ENCODE data around the gene IBSP. TPM values are rescaled to one million over a fixed set of nuclear protein-coding genes. Genes with fewer than 3 reads are reported as not detected.

The IBSP gene
- total RNA-seq, 3 donors from 2014 or later (not counting 1 experiment from before 2014, with no cell fraction given) = not detected

GRCh38 chr4:87802858-87803257, 3.5 kb downstream of the IBSP start:
- Mint-ChIP-seq H3K4me3 (no peak overlapping the region), H3K9me3 (no peaks in the 10 kb centered on the region), H3K27ac (no peak overlapping the region), H3K4me1 (no peaks in the 10 kb centered on the region), H3K27me3 (ENCODE audit: low read depth in 2 of 2) (no peaks in the 10 kb centered on the region), H3K36me3 (no peaks in the 10 kb centered on the region)
- H3K27me3 ChIP-seq (ENCODE audit: control insufficient read depth, insufficient read depth, low read length) = no peaks in the 10 kb centered on the region
- no peak for TF ChIP-seq CTCF (IDR thresholded peaks at IDR 0.05)
- no peaks in the 10 kb centered on the region for H3K9me3 ChIP-seq (ENCODE audit: control insufficient read depth, insufficient read depth, low read length)
- no peak overlapping the region for H3K27ac ChIP-seq (ENCODE audit: low read length)
- ATAC-seq (no peak), DNase-seq (no peak)
- H3K4me3 ChIP-seq (ENCODE audit: low read length) = no peak overlapping the region
- no peaks in the 10 kb centered on the region for H3K36me3 ChIP-seq (ENCODE audit: control insufficient read depth, insufficient read depth, low read length)
- intact Hi-C loops (cut with micrococcal nuclease) = no loop called here
- H3K4me1 ChIP-seq (ENCODE audit: control insufficient read depth, insufficient read depth, low read length) = no peaks in the 10 kb centered on the region

- Mint-ChIP-seq H3K4me3 (no peak overlapping the region), H3K27me3 (ENCODE audit: low read depth in 2 of 2) (no peaks in the 10 kb centered on the region), H3K9me3 (no peaks in the 10 kb centered on the region), H3K36me3 (no peaks in the 10 kb centered on the region), H3K4me1 (no peaks in the 10 kb centered on the region), H3K27ac (no peak overlapping the region)
- Histone ChIP-seq H3K4me3 (ENCODE audit: low read length) (no peak overlapping the region), H3K9me3 (ENCODE audit: control insufficient read depth, insufficient read depth, low read length) (no peaks in the 10 kb centered on the region), H3K27ac (ENCODE audit: low read length) (no peak overlapping the region), H3K27me3 (ENCODE audit: control insufficient read depth, insufficient read depth, low read length) (no peaks in the 10 kb centered on the region), H3K4me1 (ENCODE audit: control insufficient read depth, insufficient read depth, low read length) (no peaks in the 10 kb centered on the region), H3K36me3 (ENCODE audit: control insufficient read depth, insufficient read depth, low read length) (no peaks in the 10 kb centered on the region)
- ATAC-seq = no peak
- no peak for TF ChIP-seq CTCF (IDR thresholded peaks at IDR 0.05)
- WGBS (ENCODE audit: insufficient coverage) = 61% methylated on average over 2 of the region's 2 CpGs
- intact Hi-C loops (cut with micrococcal nuclease) = no loop called here
- DNase-seq = no peak
Observed at GRCh38 chr4:87803421-87803820, 4.1 kb downstream of the IBSP start.

DNA sequence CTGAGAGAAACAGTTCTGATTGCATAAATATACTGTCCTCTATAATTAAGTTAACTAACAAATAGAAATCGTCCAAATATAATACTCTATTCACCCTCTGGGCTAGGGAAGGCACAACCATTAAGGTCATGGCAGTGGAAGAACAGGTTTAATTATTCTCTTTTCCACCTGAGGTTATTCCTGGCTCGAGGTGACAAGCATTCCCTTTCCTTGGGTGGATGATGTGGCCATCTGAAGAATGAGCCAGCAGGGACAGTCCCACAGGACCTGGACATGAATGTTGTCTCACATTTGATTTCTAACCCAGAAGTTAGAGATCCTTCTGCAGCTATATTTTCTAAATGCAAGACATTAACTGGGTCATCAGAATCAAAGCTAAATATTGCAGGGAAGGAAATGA, 5.5 kb downstream of the IBSP start:
- H3K4me1 Mint-ChIP-seq = no peaks in the 10 kb centered on the region
- H3K36me3 Mint-ChIP-seq = no peaks in the 10 kb centered on the region
- H3K27ac Mint-ChIP-seq = no peak overlapping the region
- no peak overlapping the region for H3K4me3 Mint-ChIP-seq
- DNase-seq (no peak), ATAC-seq (no peak)
- H3K27me3 Mint-ChIP-seq (ENCODE audit: low read depth in 2 of 2) = no peaks in the 10 kb centered on the region
- intact Hi-C loops (cut with micrococcal nuclease) = no loop called here
- H3K27ac ChIP-seq (ENCODE audit: low read length) = no peak overlapping the region
- no peak overlapping the region for H3K4me3 ChIP-seq (ENCODE audit: low read length)
- H3K9me3 ChIP-seq (ENCODE audit: control insufficient read depth, insufficient read depth, low read length) = no peaks in the 10 kb centered on the region
- H3K4me1 ChIP-seq (ENCODE audit: control insufficient read depth, insufficient read depth, low read length) = no peaks in the 10 kb centered on the region
- WGBS (ENCODE audit: insufficient coverage) = 55% methylated on average over 1 of the region's 2 CpGs
- no peaks in the 10 kb centered on the region for H3K36me3 ChIP-seq (ENCODE audit: control insufficient read depth, insufficient read depth, low read length)
- no peaks in the 10 kb centered on the region for H3K27me3 ChIP-seq (ENCODE audit: control insufficient read depth, insufficient read depth, low read length)
- H3K9me3 Mint-ChIP-seq = no peaks in the 10 kb centered on the region
- TF ChIP-seq CTCF (IDR thresholded peaks at IDR 0.05) = no peak

GRCh38 chr4:87805971-87806370, 6.6 kb downstream of the IBSP start:
- Histone ChIP-seq H3K9me3 (ENCODE audit: control insufficient read depth, insufficient read depth, low read length) (no peaks in the 10 kb centered on the region), H3K36me3 (ENCODE audit: control insufficient read depth, insufficient read depth, low read length) (no peaks in the 10 kb centered on the region), H3K27ac (ENCODE audit: low read length) (no peak overlapping the region), H3K27me3 (ENCODE audit: control insufficient read depth, insufficient read depth, low read length) (no peaks in the 10 kb centered on the region), H3K4me3 (ENCODE audit: low read length) (no peak overlapping the region), H3K4me1 (ENCODE audit: control insufficient read depth, insufficient read depth, low read length) (no peaks in the 10 kb centered on the region)
- Mint-ChIP-seq H3K4me3 (no peak overlapping the region), H3K27ac (no peak overlapping the region), H3K9me3 (no peaks in the 10 kb centered on the region), H3K36me3 (no peaks in the 10 kb centered on the region), H3K27me3 (ENCODE audit: low read depth in 2 of 2) (no peaks in the 10 kb centered on the region), H3K4me1 (no peaks in the 10 kb centered on the region)
- intact Hi-C loops (cut with micrococcal nuclease) = no loop called here
- TF ChIP-seq CTCF (IDR thresholded peaks at IDR 0.05) = no peak
- 86% methylated on average over 1 of the region's 2 CpGs for WGBS (ENCODE audit: insufficient coverage)
- ATAC-seq = no peak
- no peak for DNase-seq

Measured in natural killer cell (primary cell).